ENCODE data around the gene FMO4.
"Not testable (repeated sequence)": the region's sequence is repeated elsewhere in the genome, so short reads cannot be mapped to it uniquely, and the experiment has no call there.

Gene FMO4, protein sequence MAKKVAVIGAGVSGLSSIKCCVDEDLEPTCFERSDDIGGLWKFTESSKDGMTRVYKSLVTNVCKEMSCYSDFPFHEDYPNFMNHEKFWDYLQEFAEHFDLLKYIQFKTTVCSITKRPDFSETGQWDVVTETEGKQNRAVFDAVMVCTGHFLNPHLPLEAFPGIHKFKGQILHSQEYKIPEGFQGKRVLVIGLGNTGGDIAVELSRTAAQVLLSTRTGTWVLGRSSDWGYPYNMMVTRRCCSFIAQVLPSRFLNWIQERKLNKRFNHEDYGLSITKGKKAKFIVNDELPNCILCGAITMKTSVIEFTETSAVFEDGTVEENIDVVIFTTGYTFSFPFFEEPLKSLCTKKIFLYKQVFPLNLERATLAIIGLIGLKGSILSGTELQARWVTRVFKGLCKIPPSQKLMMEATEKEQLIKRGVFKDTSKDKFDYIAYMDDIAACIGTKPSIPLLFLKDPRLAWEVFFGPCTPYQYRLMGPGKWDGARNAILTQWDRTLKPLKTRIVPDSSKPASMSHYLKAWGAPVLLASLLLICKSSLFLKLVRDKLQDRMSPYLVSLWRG

DNA sequence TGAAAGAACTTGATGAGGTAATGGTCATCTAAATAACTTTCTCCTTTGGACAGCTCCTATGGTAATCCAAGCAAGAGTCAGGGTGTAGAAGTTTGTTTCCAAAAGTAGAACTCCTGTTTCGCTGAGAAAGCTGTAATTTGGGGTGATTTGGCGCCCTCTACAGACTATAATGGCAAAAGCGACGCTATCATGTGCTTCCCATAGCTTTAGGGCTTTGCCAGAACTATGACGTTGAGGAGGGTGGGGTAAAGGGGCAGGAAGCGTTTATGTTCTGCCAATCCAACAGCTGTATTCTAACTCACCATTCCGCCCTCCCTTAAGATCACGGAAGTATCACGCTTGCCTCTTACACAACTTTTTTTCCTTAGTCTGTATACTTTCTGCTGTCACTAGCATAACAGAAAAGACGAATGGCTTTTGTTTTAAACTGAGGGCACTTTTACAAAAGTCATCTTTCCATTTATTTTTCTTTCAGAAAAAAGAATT, at the start of gene FMO4:
FMO4 (plus strand) TSS at position 349 of the 486 bp plus-strand sequence. CDS start 5,643 bp downstream, outside the sequence.
- DNase-seq: peak; percentile 50 to 87

DNA sequence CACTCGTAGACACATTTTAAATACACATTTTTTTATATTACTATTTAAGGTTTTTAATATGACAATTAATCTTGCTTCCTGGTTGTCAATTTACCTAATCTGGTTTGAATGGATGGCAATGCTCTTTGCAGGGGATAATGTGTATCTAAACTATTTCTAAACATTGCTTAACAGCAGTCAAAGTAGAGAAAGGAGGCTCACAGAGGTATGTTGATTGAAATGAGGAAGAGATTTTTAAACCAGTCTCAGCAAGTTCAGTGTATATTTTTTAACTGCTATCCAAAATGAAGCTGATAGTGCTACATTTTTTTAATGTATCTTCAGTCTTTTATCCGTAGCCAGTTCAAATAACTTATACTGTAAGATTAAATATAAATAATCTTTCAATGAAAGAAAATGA, 48.3 kb upstream of the FMO4 start:
- DNase-seq: no peak

DNA sequence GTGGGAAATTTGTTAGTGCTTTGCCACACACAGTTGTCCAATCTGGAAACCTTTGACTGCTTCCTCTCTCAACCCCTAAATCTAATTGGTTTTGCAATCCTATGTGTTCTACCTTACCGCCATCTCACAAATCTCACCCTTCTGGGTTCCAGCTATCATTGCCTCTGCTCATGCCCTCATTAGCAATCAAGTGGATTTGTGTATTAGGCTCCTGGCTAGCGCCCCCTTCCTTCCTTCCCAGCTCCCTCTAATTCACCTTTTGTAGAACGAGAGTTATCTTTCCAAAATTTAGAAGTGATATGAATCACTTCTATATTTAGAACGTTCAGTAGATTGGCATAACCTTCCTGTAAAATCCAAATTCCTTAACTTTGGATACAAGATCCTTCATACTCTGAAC, 47.1 kb upstream of the FMO4 start:
- DNase-seq: no peak

DNA sequence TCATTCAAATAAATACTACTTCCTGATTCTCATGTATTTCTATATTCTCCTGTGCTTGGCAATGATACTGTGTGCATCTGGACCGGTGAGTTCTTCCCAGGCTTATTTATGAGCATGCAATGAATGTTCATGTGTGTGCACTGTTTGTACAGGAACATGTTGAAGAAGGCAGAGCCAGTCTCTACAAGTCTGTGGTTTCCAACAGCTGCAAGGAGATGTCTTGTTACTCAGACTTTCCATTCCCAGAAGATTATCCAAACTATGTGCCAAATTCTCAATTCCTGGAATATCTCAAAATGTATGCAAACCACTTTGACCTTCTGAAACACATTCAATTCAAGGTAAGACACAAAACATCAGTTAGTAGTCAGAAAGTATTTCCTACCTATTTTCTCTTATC, 46.6 kb upstream of the FMO4 start:
- DNase-seq: no peak

DNA sequence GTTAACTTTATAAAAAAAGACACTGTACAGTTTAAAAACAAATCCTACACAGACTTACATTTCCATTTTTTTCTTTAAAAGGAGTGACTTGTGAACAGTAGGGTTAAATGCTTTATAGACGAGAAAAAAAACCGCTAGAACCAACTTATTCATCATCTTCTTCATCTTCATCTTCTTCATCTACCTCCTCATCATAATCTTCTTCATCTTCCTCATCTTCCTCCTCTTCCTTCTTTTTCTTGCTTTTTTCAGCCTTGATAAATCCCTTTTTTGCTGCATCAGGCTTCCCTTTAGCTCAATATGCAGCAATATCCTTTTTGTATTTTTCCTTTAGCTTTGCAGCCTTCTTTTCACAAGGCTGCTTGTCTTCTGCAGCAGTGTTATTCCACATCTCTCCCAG, 43.2 kb upstream of the FMO4 start:
- no peak for DNase-seq

DNA sequence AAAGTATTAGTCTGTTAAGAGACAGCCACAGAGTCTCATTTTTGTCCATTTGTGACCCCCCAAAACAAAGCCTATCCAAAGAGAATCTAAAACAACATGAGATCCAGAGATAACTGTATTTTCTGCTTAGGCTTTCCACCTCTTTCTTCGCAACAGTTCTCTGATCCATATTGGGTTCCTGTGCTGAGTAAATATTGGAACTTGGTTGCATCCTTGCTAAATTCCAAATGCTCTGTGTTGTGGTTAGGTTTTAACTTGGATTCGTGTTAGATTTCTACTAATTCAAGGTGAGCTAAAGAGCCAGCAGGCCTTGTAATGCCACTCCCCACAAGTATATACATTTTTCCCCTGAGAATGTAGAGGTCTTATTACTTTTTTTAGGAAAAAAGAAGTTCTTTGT, 36.4 kb upstream of the FMO4 start:
- DNase-seq: no peak

DNA sequence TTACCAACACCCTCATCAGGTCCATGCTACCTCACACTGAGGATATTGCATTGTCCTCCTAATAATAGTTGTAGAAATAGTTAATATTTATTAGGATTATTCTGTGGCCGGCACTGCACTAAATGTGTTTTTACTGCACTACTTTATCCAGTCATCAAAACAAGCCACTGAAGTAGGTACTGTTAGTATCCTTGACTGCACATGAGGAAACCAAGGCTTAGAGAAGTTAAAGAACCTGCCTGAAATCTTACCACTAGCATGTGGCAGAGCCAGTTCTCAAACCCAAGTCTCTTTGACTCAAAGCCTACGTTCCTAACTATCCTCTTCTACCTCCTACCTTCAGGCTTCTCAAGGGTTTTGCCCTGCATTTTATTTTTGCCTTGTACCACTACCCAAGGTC, 34.7 kb upstream of the FMO4 start:
- no peak for DNase-seq

DNA sequence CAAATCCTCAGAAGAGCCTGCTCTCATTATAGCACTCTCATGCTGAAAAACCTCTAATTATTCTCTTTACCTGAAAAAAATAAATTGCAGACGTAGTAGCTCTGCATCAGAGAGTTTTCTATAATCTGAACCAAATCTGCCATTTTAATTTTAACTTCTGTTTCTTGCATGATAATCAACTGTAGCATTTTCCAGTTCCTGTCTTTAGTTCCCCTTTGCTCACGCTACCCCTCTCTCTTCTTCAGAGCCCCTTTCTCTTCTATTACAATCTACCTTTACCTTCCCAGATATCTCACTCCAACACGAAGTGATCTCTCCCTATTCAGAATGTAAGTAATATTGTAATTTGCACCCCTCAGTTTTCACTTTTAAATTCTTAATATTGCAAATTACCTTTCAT, 34.3 kb upstream of the FMO4 start:
- no peak for DNase-seq

DNA sequence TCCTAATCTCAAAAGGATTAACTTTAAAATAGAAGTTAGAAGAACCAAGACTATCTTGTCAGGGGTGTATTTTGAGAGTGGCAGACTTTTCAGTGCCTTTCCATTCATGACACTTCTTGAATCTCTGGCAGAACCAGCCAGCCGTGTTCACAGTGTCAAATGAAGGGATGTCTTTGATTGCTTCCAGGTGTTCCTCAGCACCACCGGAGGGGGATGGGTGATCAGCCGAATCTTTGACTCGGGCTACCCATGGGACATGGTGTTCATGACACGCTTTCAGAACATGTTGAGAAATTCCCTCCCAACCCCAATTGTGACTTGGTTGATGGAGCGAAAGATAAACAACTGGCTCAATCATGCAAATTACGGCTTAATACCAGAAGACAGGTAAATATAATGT, 33.4 kb upstream of the FMO4 start:
- no peak for DNase-seq

DNA sequence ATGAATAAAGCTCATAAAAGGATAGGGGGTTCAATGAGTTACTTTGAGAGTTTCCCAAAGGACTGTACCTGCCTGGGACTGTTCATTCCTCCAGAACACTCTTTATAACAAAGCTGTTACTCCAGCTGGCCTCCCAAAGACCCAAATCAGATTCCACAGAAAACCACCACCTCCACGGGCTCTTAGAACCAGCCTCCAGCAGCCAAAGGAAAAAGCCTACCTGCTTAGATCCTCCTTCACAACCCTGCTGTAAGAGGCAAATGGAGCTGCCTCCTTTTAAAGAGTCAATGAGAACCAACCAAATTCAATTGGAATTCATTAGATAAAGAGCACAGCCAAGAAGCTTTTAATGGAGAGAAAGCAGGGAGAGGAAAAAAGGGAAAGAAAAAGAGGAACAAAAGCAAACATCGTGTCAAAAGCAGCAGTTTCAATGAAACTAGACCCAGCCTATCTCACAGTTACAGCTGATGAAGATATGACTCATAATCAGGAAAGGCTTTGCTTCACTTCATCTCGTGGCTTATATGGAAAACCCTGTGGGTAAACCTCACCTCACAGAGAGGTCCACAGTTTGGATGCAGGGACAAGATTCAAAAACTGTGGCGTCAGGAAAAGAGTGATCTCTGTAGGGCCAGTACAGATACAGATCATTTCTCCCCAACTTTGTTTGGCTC, 27.8 kb upstream of the FMO4 start:
- DNase-seq: no peak

DNA sequence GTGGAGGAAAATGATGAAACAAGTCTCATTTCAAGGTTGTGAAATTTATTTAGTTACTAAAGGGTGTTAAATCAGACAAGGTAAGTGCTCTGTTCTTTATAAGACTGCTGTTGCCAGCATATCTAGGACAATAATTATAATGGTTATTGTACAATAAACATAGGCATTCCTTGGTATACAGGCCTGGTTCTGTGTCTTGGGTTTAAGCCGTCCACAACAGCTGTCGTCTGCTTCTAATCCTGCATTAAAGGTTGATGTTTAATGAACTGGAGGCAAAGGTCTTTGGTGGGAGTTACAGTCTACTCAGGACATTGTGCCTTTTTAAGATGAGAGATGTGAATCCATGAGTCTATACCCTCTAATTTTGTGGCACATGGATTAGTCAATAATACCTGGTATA, 23.4 kb upstream of the FMO4 start:
- no peak for DNase-seq

DNA sequence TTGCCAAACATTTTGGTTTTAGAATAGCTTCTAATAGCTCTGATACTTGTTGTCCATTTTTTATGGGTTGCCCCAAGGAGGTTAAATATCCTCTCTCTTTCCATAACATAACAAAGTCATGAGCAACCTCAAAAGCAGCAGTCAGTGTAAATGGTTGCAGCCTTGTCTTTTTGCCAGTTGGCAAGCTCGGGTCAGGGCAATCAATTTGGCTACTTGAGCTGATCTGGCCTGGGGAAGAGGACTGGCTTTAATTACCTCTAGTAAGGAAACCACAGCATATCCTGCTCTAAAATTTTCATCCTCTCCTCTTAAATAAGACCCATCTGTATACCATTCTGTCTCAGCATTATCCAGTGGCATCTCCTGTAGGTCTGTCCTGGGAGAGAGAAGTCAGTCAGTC, 21.2 kb upstream of the FMO4 start:
- no peak for DNase-seq

DNA sequence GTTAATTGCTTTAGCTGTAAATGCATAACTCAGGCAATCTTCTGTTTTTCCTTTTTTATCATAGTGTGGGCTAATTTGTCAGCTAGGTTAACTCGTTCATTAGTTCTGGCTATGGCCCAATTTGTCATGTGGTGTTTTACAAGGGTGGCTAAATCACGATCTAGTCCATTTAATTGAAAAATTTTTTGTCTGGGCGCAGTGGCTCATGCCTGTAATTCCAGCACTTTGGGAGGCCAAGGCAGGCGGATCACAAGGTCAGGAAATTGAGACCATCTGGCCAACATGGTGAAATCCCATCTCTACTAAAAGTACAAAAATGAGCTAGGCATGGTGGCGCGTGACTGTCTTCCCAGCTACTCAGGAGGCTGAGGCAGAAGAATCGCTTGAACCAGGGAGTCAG, 18.6 kb upstream of the FMO4 start:
- DNase-seq: not testable (repeated sequence)

DNA sequence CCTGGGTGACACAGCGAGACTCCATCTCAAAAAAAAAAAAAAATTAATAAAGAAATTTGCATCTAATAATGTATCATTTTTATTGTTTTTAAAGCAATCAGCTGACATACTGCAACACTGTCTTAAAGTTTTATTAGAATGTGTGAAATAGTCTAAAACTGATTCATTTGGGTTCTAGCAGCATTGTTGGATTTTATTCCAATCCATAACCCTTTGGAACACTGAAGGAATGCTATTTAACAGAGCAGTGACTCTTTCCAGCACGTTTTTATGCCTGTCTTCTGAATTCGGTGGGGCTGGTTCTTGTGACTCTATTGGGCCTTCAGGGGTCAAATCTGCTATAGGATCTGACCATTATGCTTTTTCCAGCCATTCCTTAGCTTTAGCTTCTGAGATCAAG, 18.2 kb upstream of the FMO4 start:
- no peak for DNase-seq

DNA sequence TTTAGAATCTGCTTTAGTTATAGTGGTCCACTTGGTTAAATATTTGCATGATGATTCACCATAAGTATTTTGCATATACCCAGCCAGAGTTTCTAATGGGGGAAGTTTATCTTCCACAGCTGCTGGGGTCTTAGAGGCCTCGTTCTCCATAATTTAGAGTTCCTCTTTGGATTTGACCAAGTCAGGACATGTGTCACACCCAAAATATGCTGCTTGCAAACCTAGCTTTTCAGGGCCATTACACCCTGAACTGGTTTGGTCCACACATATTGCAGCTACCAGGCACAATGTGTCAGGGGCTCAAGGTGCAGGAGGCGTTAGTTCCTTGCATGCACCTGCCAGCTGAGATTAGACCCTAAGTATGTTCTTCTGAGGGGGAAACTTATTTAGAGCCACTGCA, 17.1 kb upstream of the FMO4 start:
- no peak for DNase-seq

DNA sequence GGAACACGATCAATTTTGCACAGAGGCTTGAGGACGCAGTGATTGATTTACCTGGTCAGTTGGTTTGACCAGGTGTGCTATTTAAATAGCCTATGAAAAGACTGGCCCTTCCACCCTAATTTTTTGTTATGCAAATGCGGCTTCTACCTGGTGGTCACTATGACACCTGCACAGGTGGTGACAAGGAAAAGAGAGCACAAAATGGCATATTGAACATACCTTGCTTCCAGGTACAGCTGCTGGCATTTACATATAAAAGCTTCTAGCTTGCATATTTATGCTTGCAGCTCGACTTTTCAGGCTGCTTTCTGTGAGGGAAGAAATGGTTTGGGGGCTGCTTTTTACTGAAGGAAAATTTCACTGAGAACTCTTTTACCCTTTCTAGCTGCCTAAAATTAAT, 15.3 kb upstream of the FMO4 start:
- DNase-seq: no peak

DNA sequence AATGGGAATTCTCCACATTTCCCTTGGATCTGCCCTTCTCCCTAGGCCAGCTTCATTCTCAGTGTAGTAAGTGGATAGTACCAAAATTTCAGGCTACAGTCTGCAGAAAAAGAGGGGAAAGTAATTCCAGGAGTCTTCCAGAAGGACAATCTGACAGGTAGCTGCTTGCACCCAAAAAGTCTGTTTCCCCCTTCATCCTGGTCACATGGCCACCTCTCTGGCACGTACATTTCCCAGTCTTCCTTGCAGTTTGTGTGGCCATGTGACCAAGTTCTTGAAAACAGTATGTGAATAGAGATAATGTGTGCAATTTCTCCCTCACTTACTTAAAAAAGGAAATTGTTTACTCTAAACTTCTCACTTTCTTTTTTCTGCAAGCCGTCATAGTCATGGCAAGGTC, 14.6 kb upstream of the FMO4 start:
- no peak for DNase-seq

DNA sequence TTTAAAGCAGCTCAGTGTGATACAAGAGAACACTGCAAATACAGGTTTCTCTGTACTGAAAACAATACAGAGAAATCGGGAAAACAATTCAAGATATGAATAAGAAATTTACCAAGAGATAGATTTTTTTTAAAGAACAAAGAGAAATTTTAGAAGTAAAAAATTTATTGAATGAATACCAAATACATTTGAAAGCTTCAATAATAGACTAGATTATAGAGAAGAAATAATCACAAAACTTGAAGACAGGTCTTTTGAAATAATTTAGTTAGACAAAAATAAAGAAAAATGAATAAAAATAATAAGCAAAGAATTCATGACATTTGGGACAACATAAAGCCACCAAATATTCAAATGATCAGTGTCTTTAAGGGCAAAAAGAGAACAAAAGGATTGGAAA, 13.6 kb upstream of the FMO4 start:
- DNase-seq: no peak

DNA sequence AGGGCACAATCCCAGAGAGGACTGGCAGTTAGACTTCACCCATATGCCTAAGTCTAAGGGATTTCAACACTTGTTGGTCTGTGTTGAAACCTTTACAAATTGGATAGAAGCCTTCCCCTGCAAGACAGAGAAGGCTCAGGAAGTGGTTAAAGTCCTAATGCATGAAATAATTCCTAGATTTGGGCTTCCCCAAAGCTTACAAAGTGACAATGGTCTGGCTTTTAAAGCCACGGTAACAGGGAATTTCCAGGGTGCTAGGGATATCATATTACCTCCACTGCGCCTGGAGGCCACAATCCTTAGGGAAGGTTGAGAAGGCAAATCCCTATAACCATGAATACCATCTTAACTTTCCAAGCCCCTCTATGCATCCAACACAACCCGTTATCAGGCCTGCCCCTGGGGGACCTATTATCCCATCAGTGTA, 3.3 kb upstream of the FMO4 start:
- no peak for DNase-seq

DNA sequence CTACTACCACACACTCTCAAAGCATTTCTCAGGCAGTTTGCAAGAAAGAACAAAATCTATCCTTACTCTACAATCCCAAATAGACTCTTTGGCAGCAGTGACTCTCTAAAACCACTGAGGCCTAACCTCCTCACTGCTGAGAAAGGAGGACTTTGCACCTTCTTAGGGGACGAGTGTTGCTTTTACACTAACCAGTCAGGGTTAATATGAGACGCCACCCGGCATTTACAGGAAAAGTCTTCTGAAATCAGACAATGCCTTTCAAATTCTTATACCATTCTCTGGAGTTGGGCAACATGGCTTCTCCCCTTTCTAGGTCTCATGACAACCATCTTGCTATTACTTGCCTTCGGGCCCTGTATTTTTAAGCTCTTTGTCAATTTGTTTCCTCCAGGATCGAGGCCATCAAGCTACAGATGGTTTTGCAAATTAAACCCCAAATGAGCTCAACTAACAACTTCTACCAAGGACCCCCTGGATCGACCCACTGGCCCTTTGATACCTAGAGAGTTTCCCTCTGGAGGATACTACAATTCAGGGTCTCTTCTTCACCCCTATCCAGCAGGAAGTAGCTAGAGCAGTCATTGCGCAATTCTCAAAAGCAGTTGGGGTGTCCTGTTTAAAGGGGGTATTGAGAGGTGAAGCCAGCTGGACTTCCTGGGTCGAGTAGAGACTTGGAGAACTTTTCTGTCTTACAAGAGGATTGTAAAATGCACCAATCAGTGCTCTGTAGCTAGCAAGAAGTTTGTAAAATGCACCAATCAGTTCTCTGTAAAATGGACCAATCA, 2.0 kb upstream of the FMO4 start:
- DNase-seq: no peak

DNA sequence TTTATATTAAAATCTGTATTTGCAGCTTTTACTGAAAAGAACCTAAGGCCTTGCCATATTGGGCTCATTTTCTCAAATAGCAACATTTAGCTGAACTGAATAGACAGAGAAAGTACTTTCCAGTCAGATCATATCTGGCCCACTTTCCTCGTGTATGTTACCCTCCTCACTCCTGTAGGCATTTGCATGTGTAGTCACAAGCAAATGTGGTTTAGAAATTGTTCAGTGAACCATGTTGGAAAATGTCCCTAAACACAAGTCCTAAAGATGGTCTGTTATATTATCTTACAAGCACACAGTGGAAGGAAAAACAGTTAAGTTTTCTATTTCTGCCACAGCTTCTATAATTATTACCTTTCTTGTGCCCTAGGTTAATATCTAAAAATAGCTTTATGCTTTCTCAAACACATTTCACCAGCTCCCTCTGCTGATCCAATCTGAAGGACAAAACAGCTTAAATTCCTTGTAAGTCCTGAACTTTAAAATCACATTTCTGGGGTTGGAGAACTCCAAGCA, 606 bp upstream of the FMO4 start:
- DNase-seq: no peak

DNA sequence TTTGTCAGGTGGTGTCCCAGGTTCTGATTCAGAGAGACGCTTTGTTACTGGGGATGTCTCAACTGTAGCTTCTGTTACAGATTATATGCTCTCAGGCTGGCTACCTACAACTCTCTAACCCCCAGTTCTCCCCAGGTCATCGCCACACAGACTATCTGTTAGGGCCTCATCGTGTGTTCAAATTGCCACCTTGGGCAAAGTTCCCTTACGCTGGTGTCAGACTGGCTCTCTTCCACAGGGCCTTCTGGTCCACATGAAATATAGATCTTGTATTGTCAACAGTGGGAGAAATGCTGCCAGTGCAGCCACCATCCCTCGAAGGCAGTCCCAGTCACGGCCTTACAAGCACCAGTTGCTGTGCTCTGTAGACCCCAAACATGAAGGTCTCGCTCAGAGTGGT, 15.3 kb downstream of the FMO4 start:
- no peak for DNase-seq

DNA sequence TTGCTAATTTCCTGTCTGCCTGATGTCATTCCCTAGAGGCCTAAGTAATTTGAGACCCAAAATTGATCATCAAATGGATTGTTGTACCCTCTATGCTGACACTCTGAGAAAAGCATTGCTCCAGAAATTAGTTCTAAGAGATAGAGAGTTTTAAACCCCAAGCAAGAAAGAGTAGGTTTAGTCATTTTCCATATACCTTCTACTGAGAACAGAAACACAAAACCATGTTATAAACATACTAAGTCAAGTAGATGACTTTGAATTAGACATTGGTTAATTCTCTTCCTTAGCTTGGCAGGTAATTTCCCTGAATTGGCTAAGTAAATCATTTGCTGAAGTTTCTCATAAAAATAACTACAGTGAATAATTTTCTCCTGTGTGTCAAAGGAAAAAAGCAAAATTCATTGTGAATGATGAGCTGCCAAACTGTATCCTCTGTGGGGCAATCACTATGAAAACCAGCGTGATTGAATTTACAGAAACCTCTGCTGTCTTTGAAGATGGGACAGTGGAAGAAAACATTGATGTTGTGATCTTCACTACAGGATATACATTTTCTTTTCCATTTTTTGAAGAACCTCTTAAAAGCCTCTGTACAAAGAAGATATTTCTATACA, 20.1 kb downstream of the FMO4 start:
- DNase-seq: no peak

All from stimulated activated CD4-positive, alpha-beta T cell treated with anti-CD3 and anti-CD28 coated beads, Interleukin-4, amount 100 ng/mL, for 4 hours (primary cell).